Astrocyte of the spinal cord (primary cell): ENCODE data around the gene PAMR1.
A peak's percentile ranks its signal among the peaks of the same experiment; 100 is the strongest.
"Not testable (repeated sequence)": the region's sequence is repeated elsewhere in the genome, so short reads cannot be mapped to it uniquely, and the experiment has no call there.

Experiments
- DNase-seq: peaks from one replicate; pipeline ENCODE4 v3.0.0; 2011; ENCODE audit warnings: low read depth, low spot score
- H3K4me3 ChIP-seq: 2 replicates; pipeline ENCODE4 v1.5.1; 2011; ENCODE audit warnings: low read depth, mild to moderate bottlenecking, low read length, moderate library complexity
- CTCF ChIP-seq: IDR thresholded peaks from 2 replicates; pipeline ENCODE4 v1.5.1; 2012; ENCODE audit warnings: low read depth, mild to moderate bottlenecking, low read length, inconsistent platforms
- in situ Hi-C: cut with HindIII; loops from 2 replicates; pipeline ENCODE4 v1.10.0; 2017; ENCODE audit warnings: low sequenced_read_pairs

Gene PAMR1

GRCh38 chr11:35553021-35553420 lies 27.6 kb upstream of the PAMR1 start:
- no peak for TF ChIP-seq CTCF
- no peak overlapping the region for H3K4me3 ChIP-seq
- no peak for DNase-seq
- in situ Hi-C loops: no loop called here

GRCh38 chr11:35552616-35553015 lies 27.2 kb upstream of the PAMR1 start:
- no peak for DNase-seq
- H3K4me3 ChIP-seq: no peak overlapping the region
- TF ChIP-seq CTCF: no peak
- in situ Hi-C loops: no loop called here

GRCh38 chr11:35550374-35551036 lies 25.1 kb upstream of the PAMR1 start:
- in situ Hi-C loops: no loop called here
- no peak overlapping the region for H3K4me3 ChIP-seq
- no peak for TF ChIP-seq CTCF
- DNase-seq: no peak

GRCh38 chr11:35549787-35550186 lies 24.4 kb upstream of the PAMR1 start:
- H3K4me3 ChIP-seq: no peak overlapping the region
- no peak for TF ChIP-seq CTCF
- DNase-seq: peak; percentile 98
- in situ Hi-C loops: no loop called here

GRCh38 chr11:35548925-35549561 lies 23.6 kb upstream of the PAMR1 start:
- DNase-seq: peak; percentile 32
- H3K4me3 ChIP-seq: no peak overlapping the region
- in situ Hi-C loops: no loop called here
- no peak for TF ChIP-seq CTCF

GRCh38 chr11:35547995-35548394 lies 22.6 kb upstream of the PAMR1 start:
- DNase-seq, in situ Hi-C loops, H3K4me3 ChIP-seq: not testable (repeated sequence)

GRCh38 chr11:35546317-35546716 lies 20.9 kb upstream of the PAMR1 start:
- TF ChIP-seq CTCF: no peak
- H3K4me3 ChIP-seq: no peak overlapping the region
- in situ Hi-C loops: no loop called here
- no peak for DNase-seq
